Measurements from ENCODE around the gene DPH1.

Gene DPH1

DNA sequence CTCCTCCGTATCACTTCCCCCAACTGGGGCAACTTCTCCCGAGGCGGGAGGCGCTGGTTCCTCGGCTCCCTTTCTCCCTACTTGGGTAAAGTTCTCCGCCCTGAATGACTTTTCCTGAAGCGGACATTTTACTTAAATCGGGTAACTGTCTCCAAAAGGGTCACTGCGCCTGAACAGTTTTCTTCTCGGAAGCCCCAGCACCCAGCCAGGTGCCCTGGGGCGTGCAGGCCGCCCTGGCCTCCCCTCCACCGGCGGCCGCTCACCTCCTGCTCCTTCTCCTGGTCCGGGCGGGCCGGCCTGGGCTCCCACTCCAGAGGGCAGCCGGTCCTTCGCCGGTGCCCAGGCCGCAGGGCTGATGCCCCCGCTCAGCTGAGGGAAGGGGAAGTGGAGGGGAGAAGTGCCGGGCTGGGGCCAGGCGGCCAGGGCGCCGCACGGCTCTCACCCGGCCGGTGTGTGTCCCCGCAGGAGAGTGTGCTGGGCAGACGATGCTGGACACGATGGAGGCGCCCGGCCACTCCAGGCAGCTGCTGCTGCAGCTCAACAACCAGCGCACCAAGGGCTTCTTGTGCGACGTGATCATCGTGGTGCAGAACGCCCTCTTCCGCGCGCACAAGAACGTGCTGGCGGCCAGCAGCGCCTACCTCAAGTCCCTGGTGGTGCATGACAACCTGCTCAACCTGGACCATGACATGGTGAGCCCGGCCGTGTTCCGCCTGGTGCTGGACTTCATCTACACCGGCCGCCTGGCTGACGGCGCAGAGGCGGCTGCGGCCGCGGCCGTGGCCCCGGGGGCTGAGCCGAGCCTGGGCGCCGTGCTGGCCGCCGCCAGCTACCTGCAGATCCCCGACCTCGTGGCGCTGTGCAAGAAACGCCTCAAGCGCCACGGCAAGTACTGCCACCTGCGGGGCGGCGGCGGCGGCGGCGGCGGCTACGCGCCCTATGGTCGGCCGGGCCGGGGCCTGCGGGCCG is 26.5 kb downstream of the DPH1 start:
- Histone ChIP-seq H3K27ac (ENCODE audit: insufficient read depth, low read depth, low read length, poor library complexity, severe bottlenecking) (no peak overlapping the region), H3K27me3 (ENCODE audit: control insufficient read depth, insufficient read depth, low read length, poor library complexity, severe bottlenecking) (peaks cover 96% of the 10 kb centered on the region), H3K4me1 (ENCODE audit: control insufficient read depth, insufficient read depth, low read length) (peaks cover 7% of the 10 kb centered on the region), H3K4me3 (ENCODE audit: insufficient read depth, low read depth, low read length) (no peak overlapping the region), H3K9me3 (ENCODE audit: control insufficient read depth, low read length) (no peaks in the 10 kb centered on the region), H3K36me3 (ENCODE audit: control insufficient read depth, insufficient read depth, low read length) (no peaks in the 10 kb centered on the region)
- WGBS, 2 experiments = 9 to 10% methylated on average over 85 of the region's 85 CpGs

- Histone ChIP-seq H3K4me1 (ENCODE audit: control insufficient read depth, insufficient read depth, low read length) (peaks cover 7% of the 10 kb centered on the region), H3K9me3 (ENCODE audit: control insufficient read depth, low read length) (no peaks in the 10 kb centered on the region), H3K36me3 (ENCODE audit: control insufficient read depth, insufficient read depth, low read length) (no peaks in the 10 kb centered on the region), H3K27ac (ENCODE audit: insufficient read depth, low read depth, low read length, poor library complexity, severe bottlenecking) (no peak overlapping the region), H3K27me3 (ENCODE audit: control insufficient read depth, insufficient read depth, low read length, poor library complexity, severe bottlenecking) (peaks cover 88% of the 10 kb centered on the region), H3K4me3 (ENCODE audit: insufficient read depth, low read depth, low read length) (no peak overlapping the region)
- 10% methylated on average over 81 of the region's 81 CpGs for WGBS, 2 experiments
Observed at GRCh38 chr17:2057175-2057759, 27.3 kb downstream of the DPH1 start.

DNA sequence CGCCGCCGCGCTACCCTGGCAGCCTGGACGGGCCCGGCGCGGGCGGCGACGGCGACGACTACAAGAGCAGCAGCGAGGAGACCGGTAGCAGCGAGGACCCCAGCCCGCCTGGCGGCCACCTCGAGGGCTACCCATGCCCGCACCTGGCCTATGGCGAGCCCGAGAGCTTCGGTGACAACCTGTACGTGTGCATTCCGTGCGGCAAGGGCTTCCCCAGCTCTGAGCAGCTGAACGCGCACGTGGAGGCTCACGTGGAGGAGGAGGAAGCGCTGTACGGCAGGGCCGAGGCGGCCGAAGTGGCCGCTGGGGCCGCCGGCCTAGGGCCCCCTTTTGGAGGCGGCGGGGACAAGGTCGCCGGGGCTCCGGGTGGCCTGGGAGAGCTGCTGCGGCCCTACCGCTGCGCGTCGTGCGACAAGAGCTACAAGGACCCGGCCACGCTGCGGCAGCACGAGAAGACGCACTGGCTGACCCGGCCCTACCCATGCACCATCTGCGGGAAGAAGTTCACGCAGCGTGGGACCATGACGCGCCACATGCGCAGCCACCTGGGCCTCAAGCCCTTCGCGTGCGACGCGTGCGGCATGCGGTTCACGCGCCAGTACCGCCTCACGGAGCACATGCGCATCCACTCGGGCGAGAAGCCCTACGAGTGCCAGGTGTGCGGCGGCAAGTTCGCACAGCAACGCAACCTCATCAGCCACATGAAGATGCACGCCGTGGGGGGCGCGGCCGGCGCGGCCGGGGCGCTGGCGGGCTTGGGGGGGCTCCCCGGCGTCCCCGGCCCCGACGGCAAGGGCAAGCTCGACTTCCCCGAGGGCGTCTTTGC is 28.0 kb downstream of the DPH1 start:
- Histone ChIP-seq H3K36me3 (ENCODE audit: control insufficient read depth, insufficient read depth, low read length) (no peaks in the 10 kb centered on the region), H3K27me3 (ENCODE audit: control insufficient read depth, insufficient read depth, low read length, poor library complexity, severe bottlenecking) (peaks cover 84% of the 10 kb centered on the region), H3K4me3 (ENCODE audit: insufficient read depth, low read depth, low read length) (no peak overlapping the region), H3K9me3 (ENCODE audit: control insufficient read depth, low read length) (no peaks in the 10 kb centered on the region), H3K4me1 (ENCODE audit: control insufficient read depth, insufficient read depth, low read length) (peaks cover 7% of the 10 kb centered on the region), H3K27ac (ENCODE audit: insufficient read depth, low read depth, low read length, poor library complexity, severe bottlenecking) (no peak overlapping the region)
- 70 to 73% methylated on average over 98 of the region's 98 CpGs for WGBS, 2 experiments

- Histone ChIP-seq H3K9me3 (ENCODE audit: control insufficient read depth, low read length) (no peaks in the 10 kb centered on the region), H3K27me3 (ENCODE audit: control insufficient read depth, insufficient read depth, low read length, poor library complexity, severe bottlenecking) (peaks cover 75% of the 10 kb centered on the region), H3K4me3 (ENCODE audit: insufficient read depth, low read depth, low read length) (no peak overlapping the region), H3K4me1 (ENCODE audit: control insufficient read depth, insufficient read depth, low read length) (peaks cover 7% of the 10 kb centered on the region), H3K36me3 (ENCODE audit: control insufficient read depth, insufficient read depth, low read length) (no peaks in the 10 kb centered on the region), H3K27ac (ENCODE audit: insufficient read depth, low read depth, low read length, poor library complexity, severe bottlenecking) (no peak overlapping the region)
- 22 to 23% methylated on average over 76 to 78 of the region's 78 CpGs for WGBS, 2 experiments
Observed at GRCh38 chr17:2058586-2059546, 28.9 kb downstream of the DPH1 start.

DNA sequence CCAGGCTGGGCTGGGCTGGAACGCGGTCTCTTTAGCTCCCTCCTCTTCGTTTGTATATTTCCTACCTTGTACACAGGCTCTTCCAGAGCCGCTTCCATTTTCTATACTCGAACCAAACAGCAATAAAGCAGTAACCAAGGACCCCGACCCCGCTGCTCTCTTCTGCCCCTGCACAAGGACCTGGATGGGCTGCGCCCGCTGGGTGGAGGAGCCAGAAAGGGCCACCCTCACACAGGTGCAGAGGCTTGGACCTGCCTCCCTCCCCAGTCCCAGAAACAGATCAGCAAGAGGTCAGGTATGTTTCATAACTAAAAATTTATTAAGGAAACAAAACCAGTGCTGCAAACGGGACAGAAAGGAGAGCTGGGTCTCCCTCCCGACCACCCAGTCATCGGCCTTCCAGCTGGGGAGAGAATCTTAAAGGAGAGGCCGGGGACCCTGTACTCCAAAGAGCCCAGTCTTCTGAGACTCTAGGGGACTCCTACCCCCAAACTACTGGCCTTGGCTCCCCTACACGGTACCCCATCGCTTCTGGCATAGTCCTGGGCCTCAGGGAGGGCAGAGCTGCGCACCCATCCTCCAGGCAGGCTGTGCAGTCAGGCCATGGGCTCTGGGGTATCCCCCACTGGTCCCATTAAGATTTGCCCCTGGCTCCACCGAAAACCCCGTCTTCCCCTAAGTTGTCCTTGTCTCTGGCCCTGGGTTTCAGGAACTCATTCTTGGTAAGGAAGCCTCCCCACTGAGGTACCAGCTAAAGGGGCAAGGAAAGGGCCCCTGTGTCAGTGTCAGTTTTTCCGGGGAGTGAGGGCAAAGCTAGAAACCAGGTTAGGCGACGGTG is 29.8 kb downstream of the DPH1 start:
- Histone ChIP-seq H3K9me3 (ENCODE audit: control insufficient read depth, low read length) (no peaks in the 10 kb centered on the region), H3K27me3 (ENCODE audit: control insufficient read depth, insufficient read depth, low read length, poor library complexity, severe bottlenecking) (peaks cover 66% of the 10 kb centered on the region), H3K36me3 (ENCODE audit: control insufficient read depth, insufficient read depth, low read length) (peaks cover 8% of the 10 kb centered on the region), H3K4me3 (ENCODE audit: insufficient read depth, low read depth, low read length) (no peak overlapping the region), H3K27ac (ENCODE audit: insufficient read depth, low read depth, low read length, poor library complexity, severe bottlenecking) (no peak overlapping the region), H3K4me1 (ENCODE audit: control insufficient read depth, insufficient read depth, low read length) (peaks cover 7% of the 10 kb centered on the region)
- 81 to 83% methylated on average over 21 of the region's 21 CpGs for WGBS, 2 experiments

DNA sequence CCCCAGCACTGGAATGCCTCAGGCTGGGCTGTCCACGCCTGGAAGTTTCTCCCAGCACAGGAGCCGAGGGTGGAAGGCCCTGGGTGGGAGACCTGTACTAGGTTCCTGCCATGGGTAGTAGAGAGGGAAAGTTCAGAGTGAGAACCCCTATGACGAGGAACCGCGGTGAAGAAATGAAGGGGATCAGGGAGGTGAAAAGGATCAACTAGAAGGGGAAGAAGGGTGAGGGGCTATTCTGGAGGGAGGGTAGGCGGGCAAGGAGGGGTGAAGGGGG is 30.4 kb downstream of the DPH1 start:
- 93% methylated on average over 6 of the region's 6 CpGs for WGBS, 2 experiments
- H3K9me3 ChIP-seq (ENCODE audit: control insufficient read depth, low read length) = no peaks in the 10 kb centered on the region
- no peak overlapping the region for H3K27ac ChIP-seq (ENCODE audit: insufficient read depth, low read depth, low read length, poor library complexity, severe bottlenecking)
- peaks cover 8% of the 10 kb centered on the region for H3K36me3 ChIP-seq (ENCODE audit: control insufficient read depth, insufficient read depth, low read length)
- peaks cover 7% of the 10 kb centered on the region for H3K4me1 ChIP-seq (ENCODE audit: control insufficient read depth, insufficient read depth, low read length)
- peaks cover 60% of the 10 kb centered on the region for H3K27me3 ChIP-seq (ENCODE audit: control insufficient read depth, insufficient read depth, low read length, poor library complexity, severe bottlenecking)
- no peak overlapping the region for H3K4me3 ChIP-seq (ENCODE audit: insufficient read depth, low read depth, low read length)

DNA sequence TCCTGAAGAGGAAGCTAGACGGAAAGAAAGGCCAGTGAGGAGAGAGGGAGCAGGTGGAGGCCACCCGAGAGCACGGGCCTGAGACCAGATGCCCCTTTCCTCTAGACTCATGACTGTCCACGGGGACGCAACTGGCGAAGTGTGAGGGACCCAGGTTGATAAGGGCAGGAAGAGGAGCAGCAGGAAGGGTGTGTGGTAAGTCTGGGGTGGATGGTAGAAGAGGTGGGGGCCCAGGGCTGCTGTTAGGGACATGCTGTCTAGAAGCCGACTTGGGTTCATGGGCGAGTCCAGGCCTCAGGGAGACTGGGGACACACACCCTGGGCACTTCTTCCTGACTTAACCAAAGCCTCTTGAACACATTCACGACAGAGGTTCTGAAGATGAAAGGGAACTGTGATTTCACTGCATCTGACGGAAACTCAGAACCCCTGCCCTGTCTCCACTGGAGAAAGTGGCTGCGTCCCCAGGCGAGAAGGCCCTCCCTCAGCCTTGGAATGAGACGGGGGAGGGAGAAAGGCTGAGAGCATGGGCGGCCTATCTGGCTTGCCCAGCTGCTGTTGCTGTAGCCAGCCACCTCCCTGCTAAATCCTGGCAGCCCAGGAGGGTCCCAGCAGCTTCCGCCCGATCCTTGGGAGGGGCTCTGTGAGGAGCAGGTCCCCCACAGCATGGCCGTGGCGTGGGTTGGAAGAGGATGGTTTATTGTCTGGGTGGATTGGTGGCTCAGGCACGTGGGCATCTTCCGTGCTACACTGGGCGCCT is 30.9 kb downstream of the DPH1 start:
- Histone ChIP-seq H3K27me3 (ENCODE audit: control insufficient read depth, insufficient read depth, low read length, poor library complexity, severe bottlenecking) (peaks cover 55% of the 10 kb centered on the region), H3K27ac (ENCODE audit: insufficient read depth, low read depth, low read length, poor library complexity, severe bottlenecking) (no peak overlapping the region), H3K36me3 (ENCODE audit: control insufficient read depth, insufficient read depth, low read length) (peaks cover 10% of the 10 kb centered on the region), H3K4me1 (ENCODE audit: control insufficient read depth, insufficient read depth, low read length) (peaks cover 7% of the 10 kb centered on the region), H3K9me3 (ENCODE audit: control insufficient read depth, low read length) (no peaks in the 10 kb centered on the region), H3K4me3 (ENCODE audit: insufficient read depth, low read depth, low read length) (no peak overlapping the region)
- 94 to 95% methylated on average over 21 of the region's 21 CpGs for WGBS, 2 experiments

GRCh38 chr17:2061441-2061958 is 31.5 kb downstream of the DPH1 start:
- H3K27me3 ChIP-seq (ENCODE audit: control insufficient read depth, insufficient read depth, low read length, poor library complexity, severe bottlenecking) = peaks cover 48% of the 10 kb centered on the region
- H3K4me3 ChIP-seq (ENCODE audit: insufficient read depth, low read depth, low read length) = no peak overlapping the region
- no peak overlapping the region for H3K27ac ChIP-seq (ENCODE audit: insufficient read depth, low read depth, low read length, poor library complexity, severe bottlenecking)
- WGBS, 2 experiments = 91 to 93% methylated on average over 17 of the region's 17 CpGs
- no peaks in the 10 kb centered on the region for H3K9me3 ChIP-seq (ENCODE audit: control insufficient read depth, low read length)
- peaks cover 4% of the 10 kb centered on the region for H3K4me1 ChIP-seq (ENCODE audit: control insufficient read depth, insufficient read depth, low read length)
- H3K36me3 ChIP-seq (ENCODE audit: control insufficient read depth, insufficient read depth, low read length) = peaks cover 12% of the 10 kb centered on the region

Measured in ectodermal cell (in vitro differentiated cells).